Vagina (tissue), 2 donors: Measurements from ENCODE around the gene USE1. TPM values are rescaled to one million over a fixed set of nuclear protein-coding genes. Genes with fewer than 3 reads are reported as not detected.

ENCODE experiments used
- DNase-seq, 2 donors: peaks; one replicate each; pipeline ENCODE4 v3.0.0-alpha.2; 2017; ENCODE audit errors: extremely low spot score in 2 of 2
- H3K27ac ChIP-seq: fragments of 200-600 bp; sonication (generic); one replicate; pipeline ENCODE4 v1.5.1; 2019
- H3K27me3 ChIP-seq: fragments of 200-600 bp; sonication (generic); one replicate; pipeline ENCODE4 v1.5.1; 2019
- H3K36me3 ChIP-seq, 2 donors: fragments of 200-600 bp; sonication (generic); one replicate each; pipeline ENCODE4 v1.5.1; 2017 to 2019
- H3K4me1 ChIP-seq: fragments of 200-600 bp; sonication (generic); one replicate; pipeline ENCODE4 v1.5.1; 2019
- H3K4me3 ChIP-seq, 2 donors: fragments of 200-600 bp; sonication (generic); 1 replicate in 1 of 2; 2 replicates in 1 of 2; pipeline ENCODE4 v1.5.1; 2016 to 2019
- H3K9me3 ChIP-seq: fragments of 200-600 bp; sonication (generic); one replicate; pipeline ENCODE4 v1.5.1; 2019
- POLR2A ChIP-seq, 2 donors: fragments of 450-650 bp; IDR thresholded peaks; one replicate each; pipeline ENCODE4 v1.6.1; 2017; ENCODE audit warnings: antibody characterized with exemption in 2 of 2, mild to moderate bottlenecking in 2 of 2, moderate library complexity in 2 of 2
- POLR2AphosphoS5 ChIP-seq, 2 donors: sonication (generic); formaldehyde crosslinking; IDR thresholded peaks; one replicate each; pipeline ENCODE4 v1.9.0; 2017; ENCODE audit warnings: antibody characterized with exemption in 2 of 2, mild to moderate bottlenecking in 2 of 2, low read depth in 1 of 2; ENCODE audit not compliant: insufficient read depth in 1 of 2
- intact Hi-C: fragments of 100-400 bp; cut with DNase I; formaldehyde crosslinking; loops from one replicate; pipeline ENCODE4 v1.15.1; 2023
- total RNA-seq: library from RNA; depleted of rRNA; stranded (reverse); fragments of >200 nt; gene quantifications from one replicate; pipeline ENCODE4 v1.2.3, GENCODE V29; 2016
- TF ChIP-seq, protein P1 (sequence below), 3 experiments: fragments of 450-650 bp in 2 of 3; fragments of 200-600 bp in 1 of 3; sonication (generic) in 1 of 3; IDR thresholded peaks; one replicate each; pipeline ENCODE4 v1.5.1; 2017 to 2019; ENCODE audit warnings: antibody characterized with exemption in 3 of 3, mild to moderate bottlenecking in 2 of 3, moderate library complexity in 2 of 3

The USE1 gene
- total RNA-seq, 1 donor from 2014 or later: 30.9 TPM

DNA sequence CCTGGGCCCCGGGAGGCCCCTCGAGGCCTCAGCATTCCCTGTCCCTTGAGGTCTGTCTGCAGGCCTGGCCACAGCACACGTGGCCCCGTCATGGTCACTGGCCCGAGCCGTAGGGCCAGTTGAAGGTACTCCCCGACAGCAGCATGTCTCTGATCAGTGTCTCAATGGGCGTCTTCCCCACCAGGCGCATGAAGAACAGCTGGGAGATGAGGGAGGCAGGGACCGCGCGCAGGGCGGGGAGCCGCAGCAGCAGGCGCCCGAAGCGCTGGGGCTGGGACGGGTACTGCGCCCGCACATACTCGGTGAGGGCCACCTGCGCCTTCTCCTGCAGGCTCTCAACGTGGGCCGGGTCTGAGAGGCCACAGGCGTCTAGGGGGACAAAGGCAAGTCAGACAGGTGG is 17.1 kb downstream of the USE1 start:
- peaks cover 37% of the 10 kb centered on the region for H3K4me1 ChIP-seq
- no peak for TF ChIP-seq POLR2A (IDR thresholded peaks at IDR 0.05)
- TF ChIP-seq POLR2AphosphoS5 (IDR thresholded peaks at IDR 0.05; ENCODE audit: insufficient read depth in 1 of 2, low read depth in 1 of 2): no peak
- TF ChIP-seq, protein P1, sequence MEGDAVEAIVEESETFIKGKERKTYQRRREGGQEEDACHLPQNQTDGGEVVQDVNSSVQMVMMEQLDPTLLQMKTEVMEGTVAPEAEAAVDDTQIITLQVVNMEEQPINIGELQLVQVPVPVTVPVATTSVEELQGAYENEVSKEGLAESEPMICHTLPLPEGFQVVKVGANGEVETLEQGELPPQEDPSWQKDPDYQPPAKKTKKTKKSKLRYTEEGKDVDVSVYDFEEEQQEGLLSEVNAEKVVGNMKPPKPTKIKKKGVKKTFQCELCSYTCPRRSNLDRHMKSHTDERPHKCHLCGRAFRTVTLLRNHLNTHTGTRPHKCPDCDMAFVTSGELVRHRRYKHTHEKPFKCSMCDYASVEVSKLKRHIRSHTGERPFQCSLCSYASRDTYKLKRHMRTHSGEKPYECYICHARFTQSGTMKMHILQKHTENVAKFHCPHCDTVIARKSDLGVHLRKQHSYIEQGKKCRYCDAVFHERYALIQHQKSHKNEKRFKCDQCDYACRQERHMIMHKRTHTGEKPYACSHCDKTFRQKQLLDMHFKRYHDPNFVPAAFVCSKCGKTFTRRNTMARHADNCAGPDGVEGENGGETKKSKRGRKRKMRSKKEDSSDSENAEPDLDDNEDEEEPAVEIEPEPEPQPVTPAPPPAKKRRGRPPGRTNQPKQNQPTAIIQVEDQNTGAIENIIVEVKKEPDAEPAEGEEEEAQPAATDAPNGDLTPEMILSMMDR (IDR thresholded peaks at IDR 0.05): no peak
- peaks cover 0 to 13% of the 10 kb centered on the region in 2 donors for H3K36me3 ChIP-seq
- no peaks in the 10 kb centered on the region for H3K9me3 ChIP-seq
- no peak for DNase-seq
- H3K4me3 ChIP-seq: no peak overlapping the region
- H3K27me3 ChIP-seq: no peaks in the 10 kb centered on the region
- intact Hi-C loops: no loop called here
- H3K27ac ChIP-seq: no peak overlapping the region

DNA sequence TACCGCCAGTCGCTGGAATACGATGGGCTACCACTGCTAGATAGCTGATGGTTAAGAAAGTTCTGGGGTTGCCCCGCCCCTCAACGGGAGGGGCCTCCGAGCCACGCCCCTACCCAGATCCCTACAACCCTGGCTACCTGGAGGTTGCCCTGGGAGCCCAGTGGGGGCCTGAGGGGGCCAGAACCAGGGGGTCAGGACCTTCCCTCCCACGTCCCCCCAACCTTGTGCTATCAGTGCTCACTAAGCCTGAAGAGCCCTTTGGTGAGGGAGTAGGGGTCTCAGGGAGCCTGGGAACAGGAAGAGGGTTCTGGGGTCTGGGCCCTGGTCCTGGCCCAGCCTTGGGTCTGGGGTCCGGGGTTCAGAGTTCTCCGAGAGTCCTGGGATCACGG is 19.7 kb downstream of the USE1 start:
- Histone ChIP-seq H3K27ac (peak overlapping the region; percentile 76), H3K4me1 (peaks cover 30% of the 10 kb centered on the region), H3K36me3 (peaks cover 0 to 21% of the 10 kb centered on the region in 2 donors)

DNA sequence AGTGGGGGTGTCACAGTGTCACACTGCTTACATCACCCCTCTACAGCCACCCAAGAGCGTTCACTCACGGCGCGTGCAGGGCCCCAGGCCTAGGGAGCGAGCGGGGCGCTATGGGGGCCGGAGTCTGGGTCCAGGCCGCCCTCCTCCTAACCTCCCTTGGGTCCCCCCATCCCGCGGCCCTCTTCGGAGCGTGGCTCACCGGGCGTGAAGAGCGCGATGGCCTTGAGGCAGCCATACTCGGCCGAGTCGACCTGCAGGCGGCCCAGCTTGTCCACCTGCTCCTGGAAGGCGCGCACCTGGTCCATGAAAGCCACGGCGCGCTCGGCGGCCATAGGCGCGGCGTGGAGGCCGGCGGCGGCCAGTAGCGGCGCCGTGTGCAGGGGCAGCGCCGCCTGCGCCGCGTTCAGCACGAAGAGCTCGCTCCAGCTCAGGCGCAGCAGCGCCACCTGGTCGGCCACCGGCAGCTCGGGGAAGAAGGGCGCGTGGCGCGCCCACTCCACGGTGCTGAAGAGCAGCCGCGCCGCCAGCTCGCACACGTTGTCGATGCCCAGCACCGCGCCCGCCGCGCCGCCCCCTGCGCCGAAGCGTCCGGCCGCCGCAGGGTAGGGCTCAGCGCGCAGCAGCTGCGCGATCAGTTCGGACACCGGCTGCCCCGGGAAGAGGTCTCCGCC is 20.3 kb downstream of the USE1 start:
- peaks cover 0 to 22% of the 10 kb centered on the region in 2 donors for H3K36me3 ChIP-seq
- TF ChIP-seq, protein P1 (IDR thresholded peaks at IDR 0.05): peak; percentile 27 to 65 (median 33)
- TF ChIP-seq POLR2A (IDR thresholded peaks at IDR 0.05) (no peak), POLR2AphosphoS5 (IDR thresholded peaks at IDR 0.05; ENCODE audit: insufficient read depth in 1 of 2, low read depth in 1 of 2) (no peak)
- no peak for DNase-seq

More for the DNA sequence above, 19.7 kb downstream of the USE1 start:
- TF ChIP-seq POLR2A (IDR thresholded peaks at IDR 0.05) (no peak), POLR2AphosphoS5 (IDR thresholded peaks at IDR 0.05; ENCODE audit: insufficient read depth in 1 of 2, low read depth in 1 of 2) (peak in 1 of 2 donors; percentile 52)
- TF ChIP-seq, protein P1 (IDR thresholded peaks at IDR 0.05): no peak
- intact Hi-C loops: no loop called here
- no peak for DNase-seq
- H3K9me3 ChIP-seq: no peaks in the 10 kb centered on the region
- H3K27me3 ChIP-seq: no peaks in the 10 kb centered on the region
- peak overlapping the region; percentile 50 to 54 for H3K4me3 ChIP-seq

DNA sequence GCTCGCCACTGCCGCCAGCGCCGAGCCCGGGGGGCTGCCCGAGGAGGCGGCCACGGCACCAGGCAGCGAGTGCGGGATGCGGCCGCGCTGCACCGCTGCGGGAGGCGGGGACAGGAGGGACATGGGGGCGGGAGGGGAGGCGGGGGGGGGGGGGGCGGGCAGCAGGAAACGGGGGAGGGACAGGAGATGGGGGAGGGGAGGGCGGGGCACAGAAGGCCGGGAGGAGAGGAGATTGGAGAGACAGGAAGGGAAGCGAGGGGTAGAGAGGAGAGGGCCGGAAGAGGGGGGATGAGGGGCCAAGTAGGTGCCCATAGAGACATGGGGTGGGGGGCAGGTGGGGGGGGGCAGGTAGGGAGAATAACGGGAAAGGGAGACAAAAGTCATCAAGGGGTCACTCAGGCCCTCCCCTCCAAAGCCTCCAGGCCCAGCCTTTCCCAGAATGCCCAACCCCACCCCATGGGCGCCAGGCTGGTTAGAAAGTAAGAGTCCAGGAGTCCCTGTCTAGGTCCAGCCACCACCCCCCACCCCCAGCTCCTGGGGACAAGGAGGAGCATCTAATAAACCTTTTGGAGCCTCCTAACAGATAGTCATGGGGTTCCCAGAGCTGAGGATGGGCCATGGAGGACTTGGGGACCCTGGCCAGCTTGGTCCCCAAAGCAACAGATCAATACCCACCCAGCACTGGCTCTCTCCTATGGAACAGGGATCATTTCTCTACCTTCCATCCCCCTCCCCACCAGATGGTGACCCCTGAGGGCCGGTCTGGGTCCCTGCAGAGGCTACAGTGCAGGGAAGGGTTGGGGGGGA is 21.0 kb downstream of the USE1 start:
- H3K4me3 ChIP-seq: peak overlapping the region; percentile 50 to 54
- H3K9me3 ChIP-seq: no peaks in the 10 kb centered on the region
- peaks cover 30% of the 10 kb centered on the region for H3K4me1 ChIP-seq
- H3K27me3 ChIP-seq: no peaks in the 10 kb centered on the region
- intact Hi-C loops: no loop called here
- no peak for TF ChIP-seq POLR2A (IDR thresholded peaks at IDR 0.05)
- peaks cover 0 to 28% of the 10 kb centered on the region in 2 donors for H3K36me3 ChIP-seq
- no peak for DNase-seq
- peak overlapping the region; percentile 76 for H3K27ac ChIP-seq

More for the DNA sequence above, 20.3 kb downstream of the USE1 start:
- peaks cover 30% of the 10 kb centered on the region for H3K4me1 ChIP-seq
- intact Hi-C loops: no loop called here
- no peaks in the 10 kb centered on the region for H3K27me3 ChIP-seq
- H3K27ac ChIP-seq: peak overlapping the region; percentile 76
- peak overlapping the region; percentile 50 to 54 for H3K4me3 ChIP-seq
- no peaks in the 10 kb centered on the region for H3K9me3 ChIP-seq

DNA sequence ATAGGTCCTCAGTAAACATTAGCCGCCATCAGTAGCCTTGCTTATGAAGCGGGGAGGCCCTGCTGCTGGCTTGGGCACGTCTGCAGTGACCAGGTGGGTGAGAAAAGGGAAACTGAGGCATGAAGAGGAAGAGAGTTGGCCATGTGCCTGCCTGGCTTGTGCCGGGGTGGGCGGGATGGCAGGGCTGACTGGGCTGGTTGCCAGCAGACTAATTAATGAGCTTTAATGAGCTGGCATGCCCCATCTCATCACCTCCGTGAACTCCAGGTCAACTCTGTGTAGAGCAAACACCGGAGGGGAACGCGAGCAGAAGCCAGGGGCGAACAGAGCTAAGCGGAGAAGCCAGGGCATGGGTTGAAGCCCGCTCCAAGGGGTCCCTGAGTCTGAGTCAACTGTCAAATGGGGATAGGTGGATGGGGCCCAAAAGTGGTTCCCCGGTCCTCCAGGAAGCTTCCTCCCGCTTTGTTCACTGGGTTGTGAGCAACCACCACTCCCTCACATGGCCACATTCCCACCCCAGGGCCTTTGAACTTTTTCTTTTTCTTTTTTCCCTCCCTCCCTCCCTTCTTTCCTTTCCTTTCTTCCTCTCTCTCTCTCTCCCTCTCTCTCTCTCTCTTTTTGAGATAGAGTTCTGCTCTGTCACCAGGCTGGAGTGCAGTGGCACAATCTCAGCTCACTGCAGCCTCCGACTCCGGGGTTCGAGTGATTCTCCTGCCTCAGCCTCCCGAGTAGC is 21.8 kb downstream of the USE1 start:
- intact Hi-C loops: no loop called here
- H3K27ac ChIP-seq: peak overlapping the region; percentile 76
- H3K9me3 ChIP-seq: no peaks in the 10 kb centered on the region
- peaks cover 38% of the 10 kb centered on the region for H3K4me1 ChIP-seq
- no peak overlapping the region for H3K4me3 ChIP-seq
- no peaks in the 10 kb centered on the region for H3K27me3 ChIP-seq
- TF ChIP-seq POLR2AphosphoS5 (IDR thresholded peaks at IDR 0.05; ENCODE audit: insufficient read depth in 1 of 2, low read depth in 1 of 2): no peak
- DNase-seq: no peak
- H3K36me3 ChIP-seq: peaks cover 0 to 25% of the 10 kb centered on the region in 2 donors
